ENCODE results near the gene RIGI. TPM values are rescaled to one million over a fixed set of nuclear protein-coding genes. Genes with fewer than 3 reads are reported as not detected.
A peak's percentile ranks its signal among the peaks of the same experiment; 100 is the strongest.

The RIGI gene
- total and polyA plus RNA-seq, 2 of the 13 experiments (the other 11 are each of a cell fraction or from before 2014, with no cell fraction given): 3.0 to 8.2 TPM

DNA sequence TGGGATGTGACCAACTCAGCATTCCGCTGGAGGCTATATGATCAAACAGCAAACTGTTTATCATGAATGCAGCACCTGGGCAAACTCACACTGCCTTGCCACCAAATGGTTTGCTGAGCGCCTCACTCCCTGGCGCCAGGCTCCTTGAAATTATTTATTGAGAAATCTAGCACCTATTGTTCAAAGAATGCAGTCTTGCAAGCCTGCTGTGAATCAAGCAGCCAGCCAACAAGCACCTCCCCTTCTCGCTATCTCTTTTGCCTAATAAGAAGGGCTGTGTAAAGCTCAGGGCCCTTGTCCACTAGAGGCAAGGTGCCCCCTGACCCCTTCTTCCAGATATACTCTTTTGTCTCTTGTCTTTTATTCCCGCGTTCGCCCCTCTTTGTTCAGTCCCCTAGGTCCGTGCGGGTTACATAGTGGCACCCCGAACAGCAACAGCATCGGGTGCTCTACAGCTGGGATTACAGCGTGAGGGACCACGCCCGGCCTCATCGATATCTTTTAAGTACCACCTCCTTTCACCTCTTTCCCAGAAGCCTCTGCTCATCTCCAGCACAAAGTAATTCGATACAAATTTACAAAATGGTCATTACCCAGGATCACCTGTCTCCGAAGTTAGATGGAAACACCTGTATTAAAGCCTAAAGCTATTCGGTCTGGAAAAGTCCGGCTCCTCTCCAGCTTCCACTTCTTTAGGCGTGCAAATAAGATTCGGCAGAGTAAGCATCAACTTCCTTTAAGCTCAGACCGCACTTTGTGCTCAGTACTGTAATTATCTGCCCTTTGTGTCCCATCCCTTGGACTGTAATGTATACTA is 896 bp downstream of the RIGI start (continued):
- TF ChIP-seq, protein P1, sequence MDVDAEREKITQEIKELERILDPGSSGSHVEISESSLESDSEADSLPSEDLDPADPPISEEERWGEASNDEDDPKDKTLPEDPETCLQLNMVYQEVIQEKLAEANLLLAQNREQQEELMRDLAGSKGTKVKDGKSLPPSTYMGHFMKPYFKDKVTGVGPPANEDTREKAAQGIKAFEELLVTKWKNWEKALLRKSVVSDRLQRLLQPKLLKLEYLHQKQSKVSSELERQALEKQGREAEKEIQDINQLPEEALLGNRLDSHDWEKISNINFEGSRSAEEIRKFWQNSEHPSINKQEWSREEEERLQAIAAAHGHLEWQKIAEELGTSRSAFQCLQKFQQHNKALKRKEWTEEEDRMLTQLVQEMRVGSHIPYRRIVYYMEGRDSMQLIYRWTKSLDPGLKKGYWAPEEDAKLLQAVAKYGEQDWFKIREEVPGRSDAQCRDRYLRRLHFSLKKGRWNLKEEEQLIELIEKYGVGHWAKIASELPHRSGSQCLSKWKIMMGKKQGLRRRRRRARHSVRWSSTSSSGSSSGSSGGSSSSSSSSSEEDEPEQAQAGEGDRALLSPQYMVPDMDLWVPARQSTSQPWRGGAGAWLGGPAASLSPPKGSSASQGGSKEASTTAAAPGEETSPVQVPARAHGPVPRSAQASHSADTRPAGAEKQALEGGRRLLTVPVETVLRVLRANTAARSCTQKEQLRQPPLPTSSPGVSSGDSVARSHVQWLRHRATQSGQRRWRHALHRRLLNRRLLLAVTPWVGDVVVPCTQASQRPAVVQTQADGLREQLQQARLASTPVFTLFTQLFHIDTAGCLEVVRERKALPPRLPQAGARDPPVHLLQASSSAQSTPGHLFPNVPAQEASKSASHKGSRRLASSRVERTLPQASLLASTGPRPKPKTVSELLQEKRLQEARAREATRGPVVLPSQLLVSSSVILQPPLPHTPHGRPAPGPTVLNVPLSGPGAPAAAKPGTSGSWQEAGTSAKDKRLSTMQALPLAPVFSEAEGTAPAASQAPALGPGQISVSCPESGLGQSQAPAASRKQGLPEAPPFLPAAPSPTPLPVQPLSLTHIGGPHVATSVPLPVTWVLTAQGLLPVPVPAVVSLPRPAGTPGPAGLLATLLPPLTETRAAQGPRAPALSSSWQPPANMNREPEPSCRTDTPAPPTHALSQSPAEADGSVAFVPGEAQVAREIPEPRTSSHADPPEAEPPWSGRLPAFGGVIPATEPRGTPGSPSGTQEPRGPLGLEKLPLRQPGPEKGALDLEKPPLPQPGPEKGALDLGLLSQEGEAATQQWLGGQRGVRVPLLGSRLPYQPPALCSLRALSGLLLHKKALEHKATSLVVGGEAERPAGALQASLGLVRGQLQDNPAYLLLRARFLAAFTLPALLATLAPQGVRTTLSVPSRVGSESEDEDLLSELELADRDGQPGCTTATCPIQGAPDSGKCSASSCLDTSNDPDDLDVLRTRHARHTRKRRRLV (CRISPR knock-in tag; IDR thresholded peaks at IDR 0.05): 0 out of 2 replicates have a peak, but pooled peaks have one; percentile 47
- peak; percentile 12; the same call in 1 of the 2 replicates for TF ChIP-seq HDAC2 (CRISPR knock-in tag; IDR thresholded peaks at IDR 0.05)
- TF ChIP-seq, protein P2, sequence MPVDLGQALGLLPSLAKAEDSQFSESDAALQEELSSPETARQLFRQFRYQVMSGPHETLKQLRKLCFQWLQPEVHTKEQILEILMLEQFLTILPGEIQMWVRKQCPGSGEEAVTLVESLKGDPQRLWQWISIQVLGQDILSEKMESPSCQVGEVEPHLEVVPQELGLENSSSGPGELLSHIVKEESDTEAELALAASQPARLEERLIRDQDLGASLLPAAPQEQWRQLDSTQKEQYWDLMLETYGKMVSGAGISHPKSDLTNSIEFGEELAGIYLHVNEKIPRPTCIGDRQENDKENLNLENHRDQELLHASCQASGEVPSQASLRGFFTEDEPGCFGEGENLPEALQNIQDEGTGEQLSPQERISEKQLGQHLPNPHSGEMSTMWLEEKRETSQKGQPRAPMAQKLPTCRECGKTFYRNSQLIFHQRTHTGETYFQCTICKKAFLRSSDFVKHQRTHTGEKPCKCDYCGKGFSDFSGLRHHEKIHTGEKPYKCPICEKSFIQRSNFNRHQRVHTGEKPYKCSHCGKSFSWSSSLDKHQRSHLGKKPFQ (CRISPR knock-in tag; IDR thresholded peaks at IDR 0.05; ENCODE audit: insufficient replicate concordance): no peak
- TF ChIP-seq, protein P3, sequence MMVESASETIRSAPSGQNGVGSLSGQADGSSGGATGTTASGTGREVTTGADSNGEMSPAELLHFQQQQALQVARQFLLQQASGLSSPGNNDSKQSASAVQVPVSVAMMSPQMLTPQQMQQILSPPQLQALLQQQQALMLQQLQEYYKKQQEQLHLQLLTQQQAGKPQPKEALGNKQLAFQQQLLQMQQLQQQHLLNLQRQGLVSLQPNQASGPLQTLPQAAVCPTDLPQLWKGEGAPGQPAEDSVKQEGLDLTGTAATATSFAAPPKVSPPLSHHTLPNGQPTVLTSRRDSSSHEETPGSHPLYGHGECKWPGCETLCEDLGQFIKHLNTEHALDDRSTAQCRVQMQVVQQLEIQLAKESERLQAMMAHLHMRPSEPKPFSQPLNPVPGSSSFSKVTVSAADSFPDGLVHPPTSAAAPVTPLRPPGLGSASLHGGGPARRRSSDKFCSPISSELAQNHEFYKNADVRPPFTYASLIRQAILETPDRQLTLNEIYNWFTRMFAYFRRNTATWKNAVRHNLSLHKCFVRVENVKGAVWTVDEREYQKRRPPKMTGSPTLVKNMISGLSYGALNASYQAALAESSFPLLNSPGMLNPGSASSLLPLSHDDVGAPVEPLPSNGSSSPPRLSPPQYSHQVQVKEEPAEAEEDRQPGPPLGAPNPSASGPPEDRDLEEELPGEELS (CRISPR knock-in tag; IDR thresholded peaks at IDR 0.05): no peak
- TF ChIP-seq ZNF143 (CRISPR knock-in tag; IDR thresholded peaks at IDR 0.05): peak; percentile 78
- TF ChIP-seq REPIN1 (CRISPR knock-in tag; IDR thresholded peaks at IDR 0.05; ENCODE audit: borderline replicate concordance, low read depth): no peak
- no peak for TF ChIP-seq FOXK1 (CRISPR knock-in tag; IDR thresholded peaks at IDR 0.05; ENCODE audit: borderline replicate concordance, low read depth)
- TF ChIP-seq ZNF292 (CRISPR knock-in tag; IDR thresholded peaks at IDR 0.05; ENCODE audit: borderline replicate concordance, low read depth): 0 out of 2 replicates have a peak, but pooled peaks have one; percentile 15
- TF ChIP-seq SP4 (CRISPR knock-in tag; IDR thresholded peaks at IDR 0.05): no peak
- no peak for TF ChIP-seq HNF1B (CRISPR knock-in tag; IDR thresholded peaks at IDR 0.05)
- TF ChIP-seq ZNF766 (CRISPR knock-in tag; IDR thresholded peaks at IDR 0.05; ENCODE audit: borderline replicate concordance): no peak
- no peak for TF ChIP-seq EP300 (IDR thresholded peaks at IDR 0.05; ENCODE audit: low read depth in 2 of 2, low read length in 2 of 2)
- TF ChIP-seq EP300 (CRISPR knock-in tag; IDR thresholded peaks at IDR 0.05; ENCODE audit: borderline replicate concordance): no peak
- TF ChIP-seq KMT2A (CRISPR knock-in tag; IDR thresholded peaks at IDR 0.05): 0 out of 2 replicates have a peak, but pooled peaks have one; percentile 39
- TF ChIP-seq, protein P4, sequence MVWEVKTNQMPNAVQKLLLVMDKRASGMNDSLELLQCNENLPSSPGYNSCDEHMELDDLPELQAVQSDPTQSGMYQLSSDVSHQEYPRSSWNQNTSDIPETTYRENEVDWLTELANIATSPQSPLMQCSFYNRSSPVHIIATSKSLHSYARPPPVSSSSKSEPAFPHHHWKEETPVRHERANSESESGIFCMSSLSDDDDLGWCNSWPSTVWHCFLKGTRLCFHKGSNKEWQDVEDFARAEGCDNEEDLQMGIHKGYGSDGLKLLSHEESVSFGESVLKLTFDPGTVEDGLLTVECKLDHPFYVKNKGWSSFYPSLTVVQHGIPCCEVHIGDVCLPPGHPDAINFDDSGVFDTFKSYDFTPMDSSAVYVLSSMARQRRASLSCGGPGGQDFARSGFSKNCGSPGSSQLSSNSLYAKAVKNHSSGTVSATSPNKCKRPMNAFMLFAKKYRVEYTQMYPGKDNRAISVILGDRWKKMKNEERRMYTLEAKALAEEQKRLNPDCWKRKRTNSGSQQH (CRISPR knock-in tag; IDR thresholded peaks at IDR 0.05; ENCODE audit: low read depth): no peak
- no peak for TF ChIP-seq MED8 (CRISPR knock-in tag; IDR thresholded peaks at IDR 0.05; ENCODE audit: insufficient replicate concordance)

All from HepG2 (cell line).